Hepatocyte (in vitro differentiated cells): ENCODE results near the gene PDXDC1. TPM values are rescaled to one million over a fixed set of nuclear protein-coding genes. Genes with fewer than 3 reads are reported as not detected.

Experiments used
- DNase-seq: peaks from one replicate; pipeline ENCODE4 v3.0.0-alpha.2; 2016; ENCODE audit warnings: low spot score
- H2AFZ ChIP-seq: fragments of 200-600 bp; sonication (generic); 2 replicates; pipeline ENCODE4 v1.6.0; 2016; ENCODE audit warnings: antibody characterized with exemption, mild to moderate bottlenecking
- H3K27ac ChIP-seq: fragments of 200-600 bp; sonication (generic); 2 replicates; pipeline ENCODE4 v1.5.1; 2016; ENCODE audit warnings: mild to moderate bottlenecking
- H3K27me3 ChIP-seq: fragments of 200-600 bp; sonication (generic); 2 replicates; pipeline ENCODE4 v1.6.1; 2016
- H3K36me3 ChIP-seq: fragments of 200-600 bp; sonication (generic); replicated peaks from 2 replicates; pipeline ENCODE4 v1.5.1; 2016; ENCODE audit warnings: low read depth; ENCODE audit not compliant: insufficient read depth
- H3K4me1 ChIP-seq: fragments of 200-600 bp; sonication (generic); 2 replicates; pipeline ENCODE4 v1.5.1; 2016; ENCODE audit warnings: mild to moderate bottlenecking, moderate library complexity; ENCODE audit not compliant: insufficient read depth
- H3K4me2 ChIP-seq: fragments of 200-600 bp; sonication (generic); 2 replicates; pipeline ENCODE4 v1.6.0; 2016
- H3K4me3 ChIP-seq: fragments of 200-600 bp; sonication (generic); 2 replicates; pipeline ENCODE4 v1.5.1; 2016; ENCODE audit warnings: mild to moderate bottlenecking
- H3K79me2 ChIP-seq: fragments of 200-600 bp; sonication (generic); 2 replicates; pipeline ENCODE4 v1.6.0; 2017; ENCODE audit warnings: mild to moderate bottlenecking
- H3K9me2 ChIP-seq: fragments of 200-600 bp; sonication (generic); replicated peaks from 2 replicates; pipeline ENCODE4 v1.6.0; 2017; ENCODE audit warnings: mild to moderate bottlenecking; ENCODE audit not compliant: insufficient read depth
- H3K9me3 ChIP-seq: fragments of 200-600 bp; sonication (generic); 2 replicates; pipeline ENCODE4 v1.5.1; 2016; ENCODE audit warnings: low read depth, mild to moderate bottlenecking
- H4K20me1 ChIP-seq: fragments of 200-600 bp; sonication (generic); 2 replicates; pipeline ENCODE4 v1.6.0; 2016; ENCODE audit warnings: mild to moderate bottlenecking; ENCODE audit not compliant: insufficient read depth, poor library complexity, severe bottlenecking
- EZH2 ChIP-seq: fragments of 200-600 bp; sonication (generic); IDR thresholded peaks from 2 replicates; pipeline ENCODE4 v1.6.1; 2016; ENCODE audit warnings: antibody characterized with exemption, mild to moderate bottlenecking, borderline replicate concordance
- EZH2phosphoT487 ChIP-seq: fragments of 200-600 bp; sonication (generic); IDR thresholded peaks from one replicate; pipeline ENCODE4 v1.6.1; 2018; ENCODE audit warnings: antibody characterized with exemption, mild to moderate bottlenecking, low read depth, moderate library complexity; ENCODE audit not compliant: unreplicated experiment, severe bottlenecking
- WGBS: methylation state at CpG from one replicate; pipeline ENCODE4 v1.1.6; 2016; ENCODE audit warnings: low lambda C conversion rate; ENCODE audit errors: missing lambda C conversion rate; 5-methylcytosine and 5-hydroxymethylcytosine counted together
- polyA plus RNA-seq: library from polyadenylated mRNA; unstranded; fragments of >200 nt; fragmentation: Nextera tagmentation; extraction: Ambion mirVana; gene quantifications from 2 replicates; pipeline ENCODE4 v1.2.1, GENCODE V29; 2016
- total RNA-seq: library from RNA; depleted of rRNA; stranded (reverse); fragments of >200 nt; gene quantifications from 2 replicates; pipeline ENCODE4 v1.2.3, GENCODE V29; 2014
- TF ChIP-seq, protein P1 (sequence below): fragments of 200-600 bp; sonication (generic); IDR thresholded peaks from 2 replicates; pipeline ENCODE4 v1.5.1; 2016; ENCODE audit warnings: antibody characterized with exemption, mild to moderate bottlenecking; ENCODE audit not compliant: poor library complexity

Gene PDXDC1
- total and polyA plus RNA-seq, 2 experiments from 2014 or later, result 141 to 146 TPM

- H3K36me3 ChIP-seq, result no peaks in the 10 kb centered on the region
- 96% methylated on average over 8 of the region's 8 CpGs for WGBS
These were observed 56.8 kb downstream of the PDXDC1 start for GRCh38 chr16:15031586-15031985.

DNA sequence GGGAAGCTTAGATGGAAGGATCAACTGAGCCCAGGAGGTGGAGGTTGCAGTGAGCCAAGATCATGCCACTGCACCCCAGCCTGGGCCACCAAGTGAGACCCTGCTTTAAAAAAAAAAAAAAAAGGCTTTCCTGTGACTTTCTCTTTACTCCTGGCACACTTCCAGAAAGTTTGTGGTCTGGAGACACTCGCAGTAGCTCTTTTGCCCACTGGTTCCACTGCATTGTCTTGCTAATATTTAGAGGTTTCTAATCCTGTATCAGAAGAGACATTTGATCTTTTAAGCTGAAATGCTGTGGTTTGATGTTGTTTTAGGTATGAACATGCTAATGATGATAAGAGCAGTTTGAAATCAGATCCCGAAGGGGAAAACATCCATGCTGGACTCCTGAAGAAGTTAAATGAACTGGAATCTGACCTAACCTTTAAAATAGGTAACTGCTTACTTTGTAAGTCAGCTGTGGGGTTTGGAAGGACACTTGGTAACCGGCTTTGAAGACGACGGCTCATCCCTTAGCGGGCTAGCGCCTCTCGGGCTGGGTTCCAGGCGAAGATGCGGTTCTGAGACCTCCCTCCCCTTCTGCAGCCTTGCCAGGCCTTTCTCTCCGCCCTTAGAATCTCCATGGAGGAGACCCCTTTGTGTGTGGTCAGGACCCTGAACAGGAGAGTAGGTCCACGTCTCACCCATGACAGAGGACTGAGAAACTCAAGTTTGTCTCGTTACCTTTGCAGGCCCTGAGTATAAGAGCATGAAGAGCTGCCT, 57.9 kb downstream of the PDXDC1 start:
- no peaks in the 10 kb centered on the region for H3K36me3 ChIP-seq
- no peak overlapping the region for H3K27ac ChIP-seq
- 95% methylated on average over 13 of the region's 13 CpGs for WGBS

More at GRCh38 chr16:15031586-15031985, 56.8 kb downstream of the PDXDC1 start:
- no peak overlapping the region for H3K4me3 ChIP-seq
- H3K4me1 ChIP-seq, result no peaks in the 10 kb centered on the region
- no peak for TF ChIP-seq EZH2phosphoT487
- TF ChIP-seq EZH2, result no peak
- H3K9me2 ChIP-seq, result no peaks in the 10 kb centered on the region
- no peaks in the 10 kb centered on the region for H3K27me3 ChIP-seq
- no peak for DNase-seq
- H3K27ac ChIP-seq, result no peak overlapping the region
- H3K79me2 ChIP-seq, result peaks cover 18% of the 10 kb centered on the region
- H3K4me2 ChIP-seq, result no peak overlapping the region
- no peak overlapping the region for H2AFZ ChIP-seq
- no peaks in the 10 kb centered on the region for H3K9me3 ChIP-seq
- peaks cover 18% of the 10 kb centered on the region for H4K20me1 ChIP-seq

GRCh38 chr16:15033309-15033707, 58.5 kb downstream of the PDXDC1 start:
- 94% methylated on average over 14 of the region's 14 CpGs for WGBS
- Histone ChIP-seq H3K27ac (no peak overlapping the region), H4K20me1 (peaks cover 14% of the 10 kb centered on the region), H2AFZ (no peak overlapping the region), H3K36me3 (no peaks in the 10 kb centered on the region), H3K79me2 (peaks cover 9% of the 10 kb centered on the region), H3K9me3 (no peaks in the 10 kb centered on the region), H3K4me1 (no peaks in the 10 kb centered on the region), H3K27me3 (no peaks in the 10 kb centered on the region), H3K9me2 (no peaks in the 10 kb centered on the region), H3K4me2 (no peak overlapping the region), H3K4me3 (no peak overlapping the region)
- TF ChIP-seq, protein P1, sequence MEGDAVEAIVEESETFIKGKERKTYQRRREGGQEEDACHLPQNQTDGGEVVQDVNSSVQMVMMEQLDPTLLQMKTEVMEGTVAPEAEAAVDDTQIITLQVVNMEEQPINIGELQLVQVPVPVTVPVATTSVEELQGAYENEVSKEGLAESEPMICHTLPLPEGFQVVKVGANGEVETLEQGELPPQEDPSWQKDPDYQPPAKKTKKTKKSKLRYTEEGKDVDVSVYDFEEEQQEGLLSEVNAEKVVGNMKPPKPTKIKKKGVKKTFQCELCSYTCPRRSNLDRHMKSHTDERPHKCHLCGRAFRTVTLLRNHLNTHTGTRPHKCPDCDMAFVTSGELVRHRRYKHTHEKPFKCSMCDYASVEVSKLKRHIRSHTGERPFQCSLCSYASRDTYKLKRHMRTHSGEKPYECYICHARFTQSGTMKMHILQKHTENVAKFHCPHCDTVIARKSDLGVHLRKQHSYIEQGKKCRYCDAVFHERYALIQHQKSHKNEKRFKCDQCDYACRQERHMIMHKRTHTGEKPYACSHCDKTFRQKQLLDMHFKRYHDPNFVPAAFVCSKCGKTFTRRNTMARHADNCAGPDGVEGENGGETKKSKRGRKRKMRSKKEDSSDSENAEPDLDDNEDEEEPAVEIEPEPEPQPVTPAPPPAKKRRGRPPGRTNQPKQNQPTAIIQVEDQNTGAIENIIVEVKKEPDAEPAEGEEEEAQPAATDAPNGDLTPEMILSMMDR, result no peak
- TF ChIP-seq EZH2phosphoT487 (no peak), EZH2 (no peak)
- DNase-seq, result peak; percentile 55

More for the DNA sequence above, 57.9 kb downstream of the PDXDC1 start:
- no peaks in the 10 kb centered on the region for H3K4me1 ChIP-seq
- no peak for TF ChIP-seq EZH2
- TF ChIP-seq, protein P1, result no peak
- no peak overlapping the region for H3K4me2 ChIP-seq
- no peak overlapping the region for H2AFZ ChIP-seq
- no peaks in the 10 kb centered on the region for H3K9me3 ChIP-seq
- no peaks in the 10 kb centered on the region for H3K9me2 ChIP-seq
- H3K4me3 ChIP-seq, result no peak overlapping the region
- no peaks in the 10 kb centered on the region for H3K27me3 ChIP-seq
- DNase-seq, result no peak
- H4K20me1 ChIP-seq, result peaks cover 14% of the 10 kb centered on the region
- peaks cover 9% of the 10 kb centered on the region for H3K79me2 ChIP-seq

- Histone ChIP-seq H3K79me2 (no peaks in the 10 kb centered on the region), H3K27ac (no peak overlapping the region), H2AFZ (no peak overlapping the region), H3K4me1 (no peaks in the 10 kb centered on the region), H3K9me3 (no peaks in the 10 kb centered on the region), H4K20me1 (peaks cover 5% of the 10 kb centered on the region), H3K9me2 (no peaks in the 10 kb centered on the region), H3K27me3 (no peaks in the 10 kb centered on the region), H3K4me3 (no peak overlapping the region), H3K4me2 (no peak overlapping the region), H3K36me3 (no peaks in the 10 kb centered on the region)
- no peak for DNase-seq
- 93% methylated on average over 23 of the region's 23 CpGs for WGBS
- TF ChIP-seq EZH2phosphoT487 (no peak), EZH2 (no peak)
These were observed 59.7 kb downstream of the PDXDC1 start for GRCh38 chr16:15034266-15035162.
